HCT116 (cell line): ENCODE measurements around the gene INKA2. TPM values are rescaled to one million over a fixed set of nuclear protein-coding genes. Genes with fewer than 3 reads are reported as not detected.

Experiments used
- ATAC-seq: fragments of 200-7000 bp; cut with Tn5 transposase; 2 replicates; pipeline ENCODE4 v1.9.1; 2020; ENCODE audit warnings: mild to moderate bottlenecking, moderate library complexity
- BruUV-seq: library from RNA; stranded (reverse); fragments of 400-500 nt; replicated peaks from 2 replicates; lab custom pipeline; 2021; lab: Mats Ljungman, UMichigan
- CTCF ChIA-PET: fragments of 300-600 bp; sonication (Branson Sonifier 250); formaldehyde crosslinking; loops from one replicate; lab custom pipeline; 2021; ENCODE audit warnings: antibody characterized with exemption; lab: Charles Lee
- POLR2A ChIA-PET: fragments of 300-600, 350-600 bp; sonication (Branson Sonifier 250); formaldehyde crosslinking; loops from one replicate; lab custom pipeline; 2021; ENCODE audit warnings: antibody characterized with exemption; lab: Charles Lee
- RAD21 ChIA-PET, 2 experiments: fragments of 300-600 bp; sonication (Branson Sonifier 250); formaldehyde crosslinking; loops; one replicate each; lab custom pipeline; 2023; ENCODE audit warnings: low total read pairs in 2 of 2; ENCODE audit not compliant: uncharacterized antibody in 2 of 2, unreplicated experiment in 2 of 2, low non-redundant PET in 1 of 2; lab: Charles Lee
- DNase-seq: peaks from one replicate; pipeline ENCODE4 v3.0.0-alpha.2; 2010; ENCODE audit warnings: low read depth, low spot score
- H2AFZ ChIP-seq: fragments of 200-600 bp; shearing (Covaris generic), sonication (generic); 2 replicates; pipeline ENCODE4 v1.6.1; 2017; ENCODE audit warnings: low read depth, mixed run types, mixed read lengths, antibody characterized with exemption, low read length; ENCODE audit not compliant: poor library complexity, severe bottlenecking
- H3K27ac ChIP-seq: 2 replicates; pipeline ENCODE4 v1.5.1; 2012; ENCODE audit warnings: low read depth, low read length
- H3K27me3 ChIP-seq: fragments of 200-600 bp; sonication (generic); 2 replicates; pipeline ENCODE4 v1.6.1; 2016; ENCODE audit warnings: mixed run types, low read length, mixed read lengths; ENCODE audit not compliant: insufficient read depth
- H3K36me3 ChIP-seq, 2 experiments: fragments of 200-500 bp in 1 of 2; fragments of 200-600 bp in 1 of 2; sonication (Bioruptor generic) in 1 of 2; sonication (generic) in 1 of 2; 2 replicates each; pipeline versions ENCODE4 v1.5.1 to v1.6.1; 2014 to 2016; ENCODE audit warnings: low read length in 2 of 2, inconsistent platforms in 1 of 2, mixed read lengths in 1 of 2, mixed run types in 1 of 2; ENCODE audit not compliant: insufficient read depth in 2 of 2, control insufficient read depth in 1 of 2
- H3K4me1 ChIP-seq, 2 experiments: fragments of 200-600 bp in 1 of 2; sonication (generic) in 1 of 2; 2 replicates each; pipeline versions ENCODE4 v1.5.1 to v1.6.1; 2012 to 2017; ENCODE audit warnings: low read length in 2 of 2, inconsistent platforms in 1 of 2, mild to moderate bottlenecking in 1 of 2, mixed read lengths in 1 of 2, mixed run types in 1 of 2, moderate library complexity in 1 of 2; ENCODE audit not compliant: insufficient read depth in 2 of 2, control insufficient read depth in 1 of 2
- H3K4me2 ChIP-seq: fragments of 200-600 bp; sonication (generic); 2 replicates; pipeline ENCODE4 v1.6.1; 2017; ENCODE audit warnings: mixed run types, low read length, mixed read lengths
- H3K4me3 ChIP-seq, 2 experiments: fragments of 200-600 bp in 1 of 2; sonication (generic) in 1 of 2; replicated peaks in 1 of 2; 2 replicates each; pipeline ENCODE4 v1.5.1; 2011 to 2016; ENCODE audit warnings: low read length in 2 of 2, control low read depth in 1 of 2, low read depth in 1 of 2, mild to moderate bottlenecking in 1 of 2, mixed read lengths in 1 of 2, mixed run types in 1 of 2
- H3K79me2 ChIP-seq: fragments of 200-600 bp; sonication (generic); 2 replicates; pipeline ENCODE4 v1.6.1; 2017; ENCODE audit warnings: mild to moderate bottlenecking, mixed run types, low read length, moderate library complexity, mixed read lengths; ENCODE audit not compliant: insufficient read depth
- H3K9ac ChIP-seq: fragments of 200-600 bp; sonication (generic); 2 replicates; pipeline ENCODE4 v1.6.1; 2016; ENCODE audit warnings: low read length, mixed read lengths
- H3K9me2 ChIP-seq: fragments of 200-600 bp; sonication (generic), shearing (Covaris generic); 2 replicates; pipeline ENCODE4 v1.6.1; 2017; ENCODE audit warnings: mixed run types, mild to moderate bottlenecking, moderate library complexity; ENCODE audit not compliant: insufficient read depth
- H3K9me3 ChIP-seq, 2 experiments: fragments of 200-500 bp in 1 of 2; fragments of 200-600 bp in 1 of 2; sonication (Bioruptor generic) in 1 of 2; sonication (generic) in 1 of 2; 2 replicates each; pipeline ENCODE4 v1.6.1; 2014 to 2017; ENCODE audit warnings: low read length in 2 of 2, mixed read lengths in 2 of 2, inconsistent platforms in 1 of 2, low read depth in 1 of 2, mild to moderate bottlenecking in 1 of 2, mixed run types in 1 of 2, moderate library complexity in 1 of 2; ENCODE audit not compliant: control insufficient read depth in 1 of 2, insufficient read depth in 1 of 2
- H4K20me1 ChIP-seq: fragments of 200-600 bp; sonication (generic), shearing (Covaris generic); 2 replicates; pipeline ENCODE4 v1.6.1; 2017; ENCODE audit warnings: mixed run types, mild to moderate bottlenecking, moderate library complexity; ENCODE audit not compliant: insufficient read depth
- CBX3 ChIP-seq: IDR thresholded peaks from 2 replicates; pipeline ENCODE4 v1.6.1; 2012; ENCODE audit warnings: low read depth
- EZH2 ChIP-seq: fragments of 200-600 bp; sonication (generic); IDR thresholded peaks from 2 replicates; pipeline ENCODE4 v1.6.1; 2017; ENCODE audit warnings: antibody characterized with exemption, mixed run types
- EZH2phosphoT487 ChIP-seq: fragments of 200-600 bp; IDR thresholded peaks from 2 replicates; pipeline ENCODE4 v1.6.1; 2018; ENCODE audit warnings: antibody characterized with exemption, borderline replicate concordance
- POLR2AphosphoS5 ChIP-seq: IDR thresholded peaks from 2 replicates; pipeline ENCODE4 v1.6.1; 2011; ENCODE audit warnings: mild to moderate bottlenecking, low read depth, low read length, moderate library complexity
- SP1 ChIP-seq: IDR thresholded peaks from 2 replicates; pipeline ENCODE4 v1.6.1; 2012; ENCODE audit warnings: low read depth
- TCF7L2 ChIP-seq: IDR thresholded peaks from 2 replicates; pipeline ENCODE4 v1.7.0; 2011; ENCODE audit warnings: borderline replicate concordance, inconsistent platforms; ENCODE audit not compliant: insufficient read depth, insufficient read length; ENCODE audit errors: extremely low read depth
- ZNF274 ChIP-seq: fragments of 200-500 bp; sonication (Bioruptor generic); IDR thresholded peaks from 2 replicates; pipeline ENCODE4 v1.6.1; 2014; ENCODE audit warnings: mild to moderate bottlenecking, low read depth, low read length, inconsistent platforms
- intact Hi-C: fragments of 100-400 bp; cut with micrococcal nuclease; formaldehyde crosslinking; loops from 2 replicates; pipeline ENCODE4 v1.10.0; 2022
- total RNA-seq: library from RNA; stranded (reverse); gene quantifications from one replicate; pipeline ENCODE4 v1.2.1, GENCODE V29; 2021; ENCODE audit not compliant: unreplicated experiment
- TF ChIP-seq, protein P1 (sequence below): IDR thresholded peaks from 2 replicates; pipeline ENCODE4 v1.6.1; 2011; ENCODE audit warnings: mild to moderate bottlenecking, low read length, moderate library complexity; ENCODE audit not compliant: insufficient replicate concordance; ENCODE audit errors: extremely low read depth
- TF ChIP-seq, protein P2 (sequence below): IDR thresholded peaks from 2 replicates; pipeline ENCODE4 v1.6.1; 2012
- TF ChIP-seq, protein P3 (sequence below): IDR thresholded peaks from 2 replicates; pipeline ENCODE4 v1.6.1; 2012; ENCODE audit warnings: low read depth
- TF ChIP-seq, protein P4 (sequence below), 3 experiments: fragments of 200-600 bp in 1 of 3; sonication (generic) in 1 of 3; IDR thresholded peaks in 2 of 3; conservative IDR thresholded peaks in 1 of 3; 2 replicates each; pipeline ENCODE4 v1.5.1; 2012 to 2017; ENCODE audit warnings: low read depth in 2 of 3, low read length in 2 of 3, antibody characterized with exemption in 1 of 3, borderline replicate concordance in 1 of 3, control low read depth in 1 of 3, mild to moderate bottlenecking in 1 of 3, mixed read lengths in 1 of 3, mixed run types in 1 of 3, moderate library complexity in 1 of 3; ENCODE audit not compliant: insufficient read depth in 1 of 3

INKA2 gene
- total RNA-seq, 1 experiment from 2014 or later, result 4.0 TPM

DNA sequence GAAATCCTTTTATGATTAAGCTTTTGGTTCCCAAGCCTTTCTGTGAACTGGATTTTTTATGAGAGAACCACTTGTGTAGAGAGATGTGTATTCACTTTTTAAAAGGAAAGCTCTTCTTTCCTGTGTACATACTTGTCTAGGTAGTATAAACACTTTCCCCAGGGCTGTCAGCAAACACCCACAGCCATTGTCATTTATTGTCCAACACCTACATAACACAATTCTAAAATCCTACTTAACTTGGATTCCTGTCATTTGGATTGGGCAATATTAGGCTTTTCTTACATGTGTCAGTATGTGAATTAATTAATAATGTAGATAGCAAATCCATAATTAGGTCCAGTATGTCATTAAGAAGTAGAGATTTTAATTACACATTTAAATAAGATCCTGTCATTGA lies 28.8 kb upstream of the INKA2 start:
- H2AFZ ChIP-seq, result no peak overlapping the region
- TF ChIP-seq SP1, result no peak
- TF ChIP-seq POLR2AphosphoS5, result no peak
- TF ChIP-seq EZH2phosphoT487, result no peak
- TF ChIP-seq CBX3, result no peak
- TF ChIP-seq, protein P1, sequence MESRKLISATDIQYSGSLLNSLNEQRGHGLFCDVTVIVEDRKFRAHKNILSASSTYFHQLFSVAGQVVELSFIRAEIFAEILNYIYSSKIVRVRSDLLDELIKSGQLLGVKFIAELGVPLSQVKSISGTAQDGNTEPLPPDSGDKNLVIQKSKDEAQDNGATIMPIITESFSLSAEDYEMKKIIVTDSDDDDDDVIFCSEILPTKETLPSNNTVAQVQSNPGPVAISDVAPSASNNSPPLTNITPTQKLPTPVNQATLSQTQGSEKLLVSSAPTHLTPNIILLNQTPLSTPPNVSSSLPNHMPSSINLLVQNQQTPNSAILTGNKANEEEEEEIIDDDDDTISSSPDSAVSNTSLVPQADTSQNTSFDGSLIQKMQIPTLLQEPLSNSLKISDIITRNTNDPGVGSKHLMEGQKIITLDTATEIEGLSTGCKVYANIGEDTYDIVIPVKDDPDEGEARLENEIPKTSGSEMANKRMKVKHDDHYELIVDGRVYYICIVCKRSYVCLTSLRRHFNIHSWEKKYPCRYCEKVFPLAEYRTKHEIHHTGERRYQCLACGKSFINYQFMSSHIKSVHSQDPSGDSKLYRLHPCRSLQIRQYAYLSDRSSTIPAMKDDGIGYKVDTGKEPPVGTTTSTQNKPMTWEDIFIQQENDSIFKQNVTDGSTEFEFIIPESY, result no peak
- no peak for TF ChIP-seq TCF7L2
- TF ChIP-seq, protein P2, sequence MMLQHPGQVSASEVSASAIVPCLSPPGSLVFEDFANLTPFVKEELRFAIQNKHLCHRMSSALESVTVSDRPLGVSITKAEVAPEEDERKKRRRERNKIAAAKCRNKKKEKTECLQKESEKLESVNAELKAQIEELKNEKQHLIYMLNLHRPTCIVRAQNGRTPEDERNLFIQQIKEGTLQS, result no peak
- TF ChIP-seq, protein P3, sequence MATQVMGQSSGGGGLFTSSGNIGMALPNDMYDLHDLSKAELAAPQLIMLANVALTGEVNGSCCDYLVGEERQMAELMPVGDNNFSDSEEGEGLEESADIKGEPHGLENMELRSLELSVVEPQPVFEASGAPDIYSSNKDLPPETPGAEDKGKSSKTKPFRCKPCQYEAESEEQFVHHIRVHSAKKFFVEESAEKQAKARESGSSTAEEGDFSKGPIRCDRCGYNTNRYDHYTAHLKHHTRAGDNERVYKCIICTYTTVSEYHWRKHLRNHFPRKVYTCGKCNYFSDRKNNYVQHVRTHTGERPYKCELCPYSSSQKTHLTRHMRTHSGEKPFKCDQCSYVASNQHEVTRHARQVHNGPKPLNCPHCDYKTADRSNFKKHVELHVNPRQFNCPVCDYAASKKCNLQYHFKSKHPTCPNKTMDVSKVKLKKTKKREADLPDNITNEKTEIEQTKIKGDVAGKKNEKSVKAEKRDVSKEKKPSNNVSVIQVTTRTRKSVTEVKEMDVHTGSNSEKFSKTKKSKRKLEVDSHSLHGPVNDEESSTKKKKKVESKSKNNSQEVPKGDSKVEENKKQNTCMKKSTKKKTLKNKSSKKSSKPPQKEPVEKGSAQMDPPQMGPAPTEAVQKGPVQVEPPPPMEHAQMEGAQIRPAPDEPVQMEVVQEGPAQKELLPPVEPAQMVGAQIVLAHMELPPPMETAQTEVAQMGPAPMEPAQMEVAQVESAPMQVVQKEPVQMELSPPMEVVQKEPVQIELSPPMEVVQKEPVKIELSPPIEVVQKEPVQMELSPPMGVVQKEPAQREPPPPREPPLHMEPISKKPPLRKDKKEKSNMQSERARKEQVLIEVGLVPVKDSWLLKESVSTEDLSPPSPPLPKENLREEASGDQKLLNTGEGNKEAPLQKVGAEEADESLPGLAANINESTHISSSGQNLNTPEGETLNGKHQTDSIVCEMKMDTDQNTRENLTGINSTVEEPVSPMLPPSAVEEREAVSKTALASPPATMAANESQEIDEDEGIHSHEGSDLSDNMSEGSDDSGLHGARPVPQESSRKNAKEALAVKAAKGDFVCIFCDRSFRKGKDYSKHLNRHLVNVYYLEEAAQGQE, result no peak
- no peak for TF ChIP-seq EZH2
- TF ChIP-seq, protein P4, sequence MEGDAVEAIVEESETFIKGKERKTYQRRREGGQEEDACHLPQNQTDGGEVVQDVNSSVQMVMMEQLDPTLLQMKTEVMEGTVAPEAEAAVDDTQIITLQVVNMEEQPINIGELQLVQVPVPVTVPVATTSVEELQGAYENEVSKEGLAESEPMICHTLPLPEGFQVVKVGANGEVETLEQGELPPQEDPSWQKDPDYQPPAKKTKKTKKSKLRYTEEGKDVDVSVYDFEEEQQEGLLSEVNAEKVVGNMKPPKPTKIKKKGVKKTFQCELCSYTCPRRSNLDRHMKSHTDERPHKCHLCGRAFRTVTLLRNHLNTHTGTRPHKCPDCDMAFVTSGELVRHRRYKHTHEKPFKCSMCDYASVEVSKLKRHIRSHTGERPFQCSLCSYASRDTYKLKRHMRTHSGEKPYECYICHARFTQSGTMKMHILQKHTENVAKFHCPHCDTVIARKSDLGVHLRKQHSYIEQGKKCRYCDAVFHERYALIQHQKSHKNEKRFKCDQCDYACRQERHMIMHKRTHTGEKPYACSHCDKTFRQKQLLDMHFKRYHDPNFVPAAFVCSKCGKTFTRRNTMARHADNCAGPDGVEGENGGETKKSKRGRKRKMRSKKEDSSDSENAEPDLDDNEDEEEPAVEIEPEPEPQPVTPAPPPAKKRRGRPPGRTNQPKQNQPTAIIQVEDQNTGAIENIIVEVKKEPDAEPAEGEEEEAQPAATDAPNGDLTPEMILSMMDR (IDR thresholded peaks at IDR 0.05 in 2 of 3, conservative IDR thresholded peaks at IDR 0.05 in 1 of 3; ENCODE audit: borderline replicate concordance in 1 of 3, insufficient read depth in 1 of 3, low read depth in 2 of 3, low read length in 2 of 3), result no peak
- TF ChIP-seq ZNF274, result no peak
- no peak overlapping the region for H3K4me2 ChIP-seq
- intact Hi-C loops, result loop anchor here (2.0 to 10.0 kb wide), 3 partner anchors 111 to 543 kb away; partner anchors contain the start of gene CHI3L2
- H3K27me3 ChIP-seq, result no peaks in the 10 kb centered on the region
- no peak for DNase-seq
- no peak overlapping the region for H3K27ac ChIP-seq
- no peak overlapping the region for H3K9ac ChIP-seq
- ChIA-PET RAD21 (no interaction called here), CTCF (interaction anchor here (0.8 to 5.1 kb wide), 6 partner anchors 12 to 539 kb away, joined by 3 to 41 read pairs (median 20); partner anchors contain the start of gene DDX20), POLR2A (no interaction called here)
- BruUV-seq, result no TSS peak
- no peak overlapping the region for H3K4me3 ChIP-seq
- no peak for ATAC-seq
- H3K79me2 ChIP-seq, result 0 out of 2 replicates have a peak, but pooled peaks cover 3% of the 10 kb centered on the region
- peaks cover 11 to 24% of the 10 kb centered on the region in 2 experiments for H3K36me3 ChIP-seq
- H3K9me3 ChIP-seq, result no peaks in the 10 kb centered on the region
- no peaks in the 10 kb centered on the region for H4K20me1 ChIP-seq
- no peaks in the 10 kb centered on the region for H3K4me1 ChIP-seq
- no peaks in the 10 kb centered on the region for H3K9me2 ChIP-seq
